Measurements from ENCODE around the gene SNORC. TPM values are rescaled to one million over a fixed set of nuclear protein-coding genes. Genes with fewer than 3 reads are reported as not detected.

SNORC gene
- total RNA-seq, 4 donors from 2014 or later, result 0.54 to 11.6 (median 2.2) TPM; not detected in 1

DNA sequence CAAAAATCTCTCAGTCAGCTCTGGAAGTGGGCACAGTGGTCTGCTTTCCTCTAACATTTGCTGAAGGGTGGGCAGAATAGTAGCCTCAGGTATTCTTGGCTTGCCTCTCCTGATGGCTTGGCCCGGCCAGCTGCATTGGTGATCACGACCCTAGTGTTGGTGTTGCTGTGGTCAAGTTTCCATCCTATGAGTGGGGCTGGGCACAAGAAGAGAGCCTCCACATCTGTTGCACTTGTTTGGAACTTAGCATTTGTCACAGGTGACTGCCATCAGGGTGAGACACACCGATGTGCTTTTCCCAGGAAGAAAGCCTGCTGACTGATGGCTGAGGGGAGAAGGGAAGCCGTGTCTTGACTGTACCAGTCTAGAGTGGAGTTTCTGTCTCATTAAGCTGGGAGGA lies 33.1 kb upstream of the SNORC start:
- 83 to 90% methylated on average over 3 to 4 of the region's 4 CpGs for WGBS, 2 donors (ENCODE audit: low coverage in 1 of 2)
- H3K36me3 ChIP-seq, result peaks cover 4 to 80% of the 10 kb centered on the region in 2 donors
- no peaks in the 10 kb centered on the region for H3K27me3 ChIP-seq
- no peak overlapping the region for H3K27ac ChIP-seq
- H3K9me3 ChIP-seq, result no peaks in the 10 kb centered on the region
- no peak overlapping the region for H3K4me3 ChIP-seq
- TF ChIP-seq, protein P1, sequence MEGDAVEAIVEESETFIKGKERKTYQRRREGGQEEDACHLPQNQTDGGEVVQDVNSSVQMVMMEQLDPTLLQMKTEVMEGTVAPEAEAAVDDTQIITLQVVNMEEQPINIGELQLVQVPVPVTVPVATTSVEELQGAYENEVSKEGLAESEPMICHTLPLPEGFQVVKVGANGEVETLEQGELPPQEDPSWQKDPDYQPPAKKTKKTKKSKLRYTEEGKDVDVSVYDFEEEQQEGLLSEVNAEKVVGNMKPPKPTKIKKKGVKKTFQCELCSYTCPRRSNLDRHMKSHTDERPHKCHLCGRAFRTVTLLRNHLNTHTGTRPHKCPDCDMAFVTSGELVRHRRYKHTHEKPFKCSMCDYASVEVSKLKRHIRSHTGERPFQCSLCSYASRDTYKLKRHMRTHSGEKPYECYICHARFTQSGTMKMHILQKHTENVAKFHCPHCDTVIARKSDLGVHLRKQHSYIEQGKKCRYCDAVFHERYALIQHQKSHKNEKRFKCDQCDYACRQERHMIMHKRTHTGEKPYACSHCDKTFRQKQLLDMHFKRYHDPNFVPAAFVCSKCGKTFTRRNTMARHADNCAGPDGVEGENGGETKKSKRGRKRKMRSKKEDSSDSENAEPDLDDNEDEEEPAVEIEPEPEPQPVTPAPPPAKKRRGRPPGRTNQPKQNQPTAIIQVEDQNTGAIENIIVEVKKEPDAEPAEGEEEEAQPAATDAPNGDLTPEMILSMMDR (IDR thresholded peaks at IDR 0.05), result no peak
- no peak for TF ChIP-seq EP300 (IDR thresholded peaks at IDR 0.05)
- no peak for TF ChIP-seq POLR2A (IDR thresholded peaks at IDR 0.05)
- no peak for TF ChIP-seq POLR2AphosphoS5 (IDR thresholded peaks at IDR 0.05)
- peaks cover 0 to 23% (median 0%) of the 10 kb centered on the region in 3 donors for H3K4me1 ChIP-seq
- no peak for ATAC-seq

DNA sequence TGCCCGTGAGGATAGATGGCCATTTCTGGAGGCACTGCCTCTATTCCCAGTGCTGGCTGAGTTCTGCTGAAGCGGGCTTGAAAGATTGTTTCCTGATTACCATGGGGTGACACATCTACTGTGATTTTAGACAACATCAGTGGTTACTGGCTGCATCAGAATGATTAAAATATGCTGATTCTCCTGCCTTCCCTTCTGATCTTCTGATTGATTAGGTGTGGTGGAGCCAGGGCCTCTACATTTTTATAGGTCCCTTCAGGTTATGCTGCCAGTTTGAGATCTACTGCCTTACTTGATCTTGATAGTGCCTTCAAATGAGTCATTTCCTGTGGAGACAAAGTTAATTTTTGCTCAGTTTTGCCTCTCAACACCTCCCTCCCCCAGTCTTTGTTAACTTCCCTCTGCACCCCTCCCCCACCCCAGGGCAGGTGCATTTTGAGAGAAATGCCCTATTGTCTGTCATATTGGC lies 31.6 kb upstream of the SNORC start:
- Histone ChIP-seq H3K27me3 (no peaks in the 10 kb centered on the region), H3K4me1 (peaks cover 0 to 23% (median 0%) of the 10 kb centered on the region in 3 donors), H3K27ac (no peak overlapping the region), H3K9me3 (no peaks in the 10 kb centered on the region), H3K4me3 (no peak overlapping the region), H3K36me3 (peaks cover 0 to 79% of the 10 kb centered on the region in 2 donors)
- 39 to 47% methylated on average over 2 of the region's 2 CpGs for WGBS, 2 donors (ENCODE audit: low coverage in 1 of 2)
- no peak for ATAC-seq
- TF ChIP-seq POLR2AphosphoS5 (IDR thresholded peaks at IDR 0.05) (no peak), EP300 (IDR thresholded peaks at IDR 0.05) (no peak), POLR2A (IDR thresholded peaks at IDR 0.05) (no peak)
- TF ChIP-seq, protein P1 (IDR thresholded peaks at IDR 0.05), result no peak

DNA sequence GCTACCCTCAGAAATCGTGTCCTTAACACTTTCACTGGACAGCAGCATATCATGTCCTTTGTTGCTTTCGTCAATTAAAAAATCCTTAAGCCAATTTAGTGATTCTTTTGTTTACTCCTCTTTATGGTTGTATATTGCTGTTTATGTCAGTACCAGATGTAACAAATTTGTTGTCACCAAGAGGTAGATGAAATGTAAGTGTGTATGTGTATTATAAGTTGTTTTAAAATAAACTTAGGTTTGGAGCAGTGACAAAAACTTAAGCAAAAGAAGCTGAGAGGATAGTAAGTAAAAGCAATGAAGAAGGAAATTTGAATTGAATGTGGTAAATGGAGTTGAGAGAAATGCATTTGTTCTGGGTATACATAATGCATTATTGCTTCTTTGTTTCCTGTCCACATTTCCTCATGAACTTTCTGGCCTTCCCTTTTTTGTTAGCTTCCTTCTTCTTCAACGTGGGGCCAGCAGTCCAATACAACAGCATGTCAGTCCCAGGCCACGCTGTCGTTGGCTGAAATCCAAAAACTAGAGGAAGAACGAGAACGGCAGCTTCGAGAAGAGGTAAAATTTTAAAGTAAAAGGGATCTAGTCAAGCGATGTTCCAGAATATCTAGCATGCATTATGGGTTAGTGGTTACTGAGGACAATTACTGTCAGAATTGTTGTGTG lies 30.5 kb upstream of the SNORC start:
- Histone ChIP-seq H3K36me3 (peaks cover 0 to 79% of the 10 kb centered on the region in 2 donors), H3K27ac (no peak overlapping the region)
- 21 to 41% methylated on average over 9 of the region's 9 CpGs for WGBS, 2 donors (ENCODE audit: low coverage in 1 of 2)

DNA sequence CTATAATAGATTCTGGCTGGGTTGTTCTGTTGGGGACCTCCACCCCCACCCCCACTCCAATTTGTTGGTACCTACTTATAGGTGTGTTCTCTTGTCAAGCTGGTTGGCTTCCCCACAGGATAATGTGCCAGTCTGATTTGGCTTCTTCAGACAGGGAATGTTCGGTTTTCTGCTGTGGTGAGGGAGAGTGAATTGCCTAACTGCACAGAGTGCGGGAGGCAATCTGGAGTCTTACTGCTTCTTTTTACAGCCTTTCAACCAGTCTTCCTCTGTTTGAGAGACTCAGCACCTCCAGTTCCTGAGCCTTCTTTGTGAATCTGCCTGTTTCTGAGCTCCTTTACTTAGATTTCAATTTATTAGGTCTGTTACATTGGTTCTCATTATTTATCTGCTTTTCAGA lies 27.4 kb upstream of the SNORC start:
- no peak overlapping the region for H3K4me3 ChIP-seq
- no peak overlapping the region for H3K27ac ChIP-seq
- WGBS, 2 donors (ENCODE audit: low coverage in 1 of 2), result 50 to 70% methylated on average over 2 of the region's 2 CpGs
- H3K9me3 ChIP-seq, result no peaks in the 10 kb centered on the region
- H3K27me3 ChIP-seq, result no peaks in the 10 kb centered on the region
- H3K4me1 ChIP-seq, result peaks cover 0 to 23% (median 0%) of the 10 kb centered on the region in 3 donors
- peaks cover 0 to 84% of the 10 kb centered on the region in 2 donors for H3K36me3 ChIP-seq
- ATAC-seq, result no peak
- no peak for TF ChIP-seq POLR2AphosphoS5 (IDR thresholded peaks at IDR 0.05)
- TF ChIP-seq POLR2A (IDR thresholded peaks at IDR 0.05), result no peak

More for the DNA sequence above, 30.5 kb upstream of the SNORC start:
- no peaks in the 10 kb centered on the region for H3K9me3 ChIP-seq
- H3K4me3 ChIP-seq, result no peak overlapping the region
- ATAC-seq, result no peak
- peaks cover 0 to 23% (median 0%) of the 10 kb centered on the region in 3 donors for H3K4me1 ChIP-seq
- H3K27me3 ChIP-seq, result no peaks in the 10 kb centered on the region
- TF ChIP-seq EP300 (IDR thresholded peaks at IDR 0.05) (no peak), POLR2A (IDR thresholded peaks at IDR 0.05) (no peak), POLR2AphosphoS5 (IDR thresholded peaks at IDR 0.05) (no peak)
- TF ChIP-seq, protein P1 (IDR thresholded peaks at IDR 0.05), result no peak

DNA sequence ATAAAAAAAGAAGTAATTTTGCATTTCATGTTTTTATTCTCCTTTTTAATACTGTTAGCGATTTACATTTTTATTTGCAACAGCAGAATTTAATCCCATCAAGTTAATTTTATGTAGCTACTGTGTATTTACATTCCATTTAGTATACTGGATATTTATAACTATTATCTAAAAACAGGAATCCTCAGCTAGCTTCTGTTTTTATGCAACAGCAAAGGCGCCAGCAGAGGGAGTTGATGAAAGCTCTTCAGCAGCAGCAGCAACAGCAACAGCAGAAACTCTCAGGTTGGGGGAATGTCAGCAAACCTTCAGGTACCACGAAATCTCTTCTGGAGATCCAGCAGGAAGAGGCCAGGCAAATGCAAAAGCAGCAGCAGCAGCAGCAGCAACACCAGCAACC lies 26.2 kb upstream of the SNORC start:
- Histone ChIP-seq H3K27me3 (no peaks in the 10 kb centered on the region), H3K27ac (no peak overlapping the region), H3K36me3 (peaks cover 0 to 93% of the 10 kb centered on the region in 2 donors), H3K9me3 (no peaks in the 10 kb centered on the region), H3K4me1 (peaks cover 0 to 16% (median 0%) of the 10 kb centered on the region in 3 donors), H3K4me3 (no peak overlapping the region)
- 60 to 80% methylated on average over 1 to 3 of the region's 3 CpGs for WGBS, 2 donors (ENCODE audit: low coverage in 1 of 2)
- ATAC-seq, result no peak
- TF ChIP-seq EP300 (IDR thresholded peaks at IDR 0.05) (no peak), POLR2AphosphoS5 (IDR thresholded peaks at IDR 0.05) (no peak), POLR2A (IDR thresholded peaks at IDR 0.05) (no peak)
- TF ChIP-seq, protein P1 (IDR thresholded peaks at IDR 0.05), result no peak
